K562 (cell line): ENCODE measurements around the gene CBY3. TPM values are rescaled to one million over a fixed set of nuclear protein-coding genes. Genes with fewer than 3 reads are reported as not detected.

ENCODE experiments used
- BMI1 ChIP-seq: fragments of 150-350 bp; IDR thresholded peaks from 2 replicates; pipeline ENCODE4 v1.6.1; 2014; ENCODE audit warnings: low read length
- CLOCK ChIP-seq: fragments of 250-450 bp; sonication (Bioruptor Pico); IDR thresholded peaks from 2 replicates; pipeline ENCODE4 v1.4.0; 2020; ENCODE audit warnings: mild to moderate bottlenecking, moderate library complexity, borderline replicate concordance
- CSDE1 ChIP-seq, 2 experiments: fragments of 450-650 bp; IDR thresholded peaks; 2 replicates each; pipeline ENCODE4 v1.6.1; 2016; ENCODE audit warnings: mild to moderate bottlenecking in 1 of 2
- GABPB1 ChIP-seq: sonication (generic); formaldehyde crosslinking; IDR thresholded peaks from 2 replicates; pipeline ENCODE4 v1.8.0; 2022; ENCODE audit warnings: mild to moderate bottlenecking, missing genetic modification reagents
- HDAC1 ChIP-seq, 2 experiments: fragments of 450-650 bp; IDR thresholded peaks; 2 replicates each; pipeline ENCODE4 v1.6.1; 2016 to 2017; ENCODE audit warnings: inconsistent platforms in 1 of 2, mild to moderate bottlenecking in 1 of 2, moderate library complexity in 1 of 2
- HDAC3 ChIP-seq: fragments of 450-650 bp; IDR thresholded peaks from 2 replicates; pipeline ENCODE4 v1.6.1; 2018; ENCODE audit warnings: borderline replicate concordance, mild to moderate bottlenecking, moderate library complexity; ENCODE audit not compliant: partially characterized antibody
- MYBL2 ChIP-seq, 2 experiments: fragments of 450-650 bp in 1 of 2; sonication (generic) in 1 of 2; formaldehyde crosslinking in 1 of 2; IDR thresholded peaks; 2 replicates each; pipeline versions ENCODE4 v1.6.1 to v1.8.1; 2017 to 2022; ENCODE audit warnings: borderline replicate concordance in 1 of 2, inconsistent platforms in 1 of 2, low read depth in 1 of 2, mild to moderate bottlenecking in 1 of 2, missing genetic modification reagents in 1 of 2, moderate library complexity in 1 of 2
- POLR2H ChIP-seq: IDR thresholded peaks from 2 replicates; pipeline ENCODE4 v1.6.1; 2016; ENCODE audit warnings: missing genetic modification characterization, low read depth, mild to moderate bottlenecking, control low read depth, missing compliant biosample characterization, moderate library complexity
- POLR3G ChIP-seq: IDR thresholded peaks from 2 replicates; pipeline ENCODE4 v1.6.1; 2011; ENCODE audit not compliant: insufficient read length, insufficient replicate concordance; ENCODE audit errors: extremely low read depth
- SMAD1 ChIP-seq: fragments of 150-350 bp; IDR thresholded peaks from 2 replicates; pipeline ENCODE4 v1.6.1; 2014; ENCODE audit warnings: low read length, low read depth; ENCODE audit not compliant: partially characterized antibody
- SMAD3 ChIP-seq: fragments of 450-650 bp; formaldehyde crosslinking; conservative IDR thresholded peaks from 2 replicates; pipeline ENCODE4 v1.4.0; 2020; ENCODE audit warnings: mild to moderate bottlenecking
- THRB ChIP-seq: fragments of 450-650 bp; formaldehyde crosslinking; conservative IDR thresholded peaks from 2 replicates; pipeline ENCODE4 v1.4.0; 2022; ENCODE audit warnings: mild to moderate bottlenecking, missing genetic modification characterization
- ZNF224 ChIP-seq: sonication (generic); formaldehyde crosslinking; IDR thresholded peaks from 2 replicates; pipeline ENCODE4 v1.8.0; 2022; ENCODE audit warnings: mild to moderate bottlenecking, missing genetic modification reagents
- ZNF398 ChIP-seq: fragments of 250-450 bp; sonication (Bioruptor Pico); IDR thresholded peaks from 2 replicates; pipeline ENCODE4 v1.8.0; 2021; ENCODE audit warnings: moderate library complexity, mild to moderate bottlenecking, inconsistent platforms
- polyA plus RNA-seq, 8 experiments: library from polyadenylated mRNA; depleted of rRNA in 4 of 8; stranded (reverse) in 5 of 8; unstranded in 3 of 8; fragments of >200 nt; fragmentation: Nextera tagmentation in 2 of 8; fragmentation: Illumina TruSeq in 1 of 8; extraction: Ambion mirVana in 2 of 8; extraction: Trizol in 1 of 8; gene quantifications; 2 replicates each; pipeline versions ENCODE4 v1.2.1 to v1.2.3, GENCODE V29; 2011 to 2014; ENCODE audit warnings: inconsistent platforms in 1 of 8, missing spikeins in 1 of 8
- total RNA-seq, 7 experiments: library from RNA; depleted of rRNA in 6 of 7; stranded (reverse); fragments of >200 nt in 6 of 7; fragmentation: Illumina TruSeq in 2 of 7; extraction: Trizol in 2 of 7; gene quantifications; 2 replicates each; pipeline versions ENCODE4 v1.2.1 to v1.2.3, GENCODE V29; 2011 to 2021; ENCODE audit warnings: low replicate concordance in 1 of 7
- TF ChIP-seq, protein P1 (sequence below): fragments of 450-650 bp; IDR thresholded peaks from 2 replicates; pipeline ENCODE4 v1.6.1; 2018; ENCODE audit not compliant: partially characterized antibody

Gene CBY3
- total and polyA plus RNA-seq, 9 of the 15 experiments (the other 6 are each of a cell fraction or from before 2014, with no cell fraction given), result not detected

DNA sequence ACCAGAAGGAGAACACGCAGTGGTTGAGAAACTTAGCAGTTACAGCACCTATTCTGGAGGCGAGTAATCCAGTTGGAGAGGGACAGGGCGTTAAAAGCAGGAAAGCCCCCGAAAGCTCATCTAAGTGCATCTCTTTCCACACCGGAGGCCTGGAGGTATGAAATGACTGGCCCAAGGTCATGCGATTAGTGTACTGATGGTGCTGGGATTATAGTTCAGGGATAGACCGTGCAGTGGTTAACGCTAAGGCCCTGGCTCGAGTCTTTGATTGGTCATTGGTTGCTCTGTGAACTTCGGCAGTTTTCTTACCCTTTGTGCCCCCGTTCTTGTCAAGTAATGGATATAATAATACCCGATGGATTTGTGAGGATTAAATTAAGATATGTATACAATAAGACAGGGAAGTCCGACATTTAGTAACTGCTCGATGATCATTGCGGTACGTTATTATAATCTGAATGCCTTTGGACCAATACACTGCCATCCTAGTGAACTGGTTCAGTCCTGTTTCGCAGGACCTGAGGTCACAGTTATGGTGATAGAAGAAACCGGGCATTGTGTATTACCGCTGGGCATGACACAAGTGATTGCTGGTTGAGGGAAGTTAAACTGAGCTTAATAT lies 18.9 kb upstream of the CBY3 start (continued):
- TF ChIP-seq CLOCK, result no peak
- no peak for TF ChIP-seq CSDE1 (IDR thresholded peaks at IDR 0.05)
- TF ChIP-seq BMI1, result no peak
- TF ChIP-seq GABPB1 (CRISPR knock-in tag), result no peak
- no peak for TF ChIP-seq POLR3G
- TF ChIP-seq SMAD3, result no peak
- no peak for TF ChIP-seq HDAC1 (IDR thresholded peaks at IDR 0.05)
- no peak for TF ChIP-seq ZNF224 (CRISPR knock-in tag)
- TF ChIP-seq POLR2H, result peak; percentile 56; the same call in 1 of the 2 replicates
- TF ChIP-seq MYBL2 (IDR thresholded peaks at IDR 0.05; ENCODE audit: low read depth), result no peak
- no peak for TF ChIP-seq MYBL2 (CRISPR knock-in tag; IDR thresholded peaks at IDR 0.05; ENCODE audit: borderline replicate concordance)
- no peak for TF ChIP-seq HDAC3
- TF ChIP-seq THRB (CRISPR knock-in tag), result no peak
- no peak for TF ChIP-seq SMAD1
- no peak for TF ChIP-seq ZNF398 (CRISPR knock-in tag)
- TF ChIP-seq, protein P1, sequence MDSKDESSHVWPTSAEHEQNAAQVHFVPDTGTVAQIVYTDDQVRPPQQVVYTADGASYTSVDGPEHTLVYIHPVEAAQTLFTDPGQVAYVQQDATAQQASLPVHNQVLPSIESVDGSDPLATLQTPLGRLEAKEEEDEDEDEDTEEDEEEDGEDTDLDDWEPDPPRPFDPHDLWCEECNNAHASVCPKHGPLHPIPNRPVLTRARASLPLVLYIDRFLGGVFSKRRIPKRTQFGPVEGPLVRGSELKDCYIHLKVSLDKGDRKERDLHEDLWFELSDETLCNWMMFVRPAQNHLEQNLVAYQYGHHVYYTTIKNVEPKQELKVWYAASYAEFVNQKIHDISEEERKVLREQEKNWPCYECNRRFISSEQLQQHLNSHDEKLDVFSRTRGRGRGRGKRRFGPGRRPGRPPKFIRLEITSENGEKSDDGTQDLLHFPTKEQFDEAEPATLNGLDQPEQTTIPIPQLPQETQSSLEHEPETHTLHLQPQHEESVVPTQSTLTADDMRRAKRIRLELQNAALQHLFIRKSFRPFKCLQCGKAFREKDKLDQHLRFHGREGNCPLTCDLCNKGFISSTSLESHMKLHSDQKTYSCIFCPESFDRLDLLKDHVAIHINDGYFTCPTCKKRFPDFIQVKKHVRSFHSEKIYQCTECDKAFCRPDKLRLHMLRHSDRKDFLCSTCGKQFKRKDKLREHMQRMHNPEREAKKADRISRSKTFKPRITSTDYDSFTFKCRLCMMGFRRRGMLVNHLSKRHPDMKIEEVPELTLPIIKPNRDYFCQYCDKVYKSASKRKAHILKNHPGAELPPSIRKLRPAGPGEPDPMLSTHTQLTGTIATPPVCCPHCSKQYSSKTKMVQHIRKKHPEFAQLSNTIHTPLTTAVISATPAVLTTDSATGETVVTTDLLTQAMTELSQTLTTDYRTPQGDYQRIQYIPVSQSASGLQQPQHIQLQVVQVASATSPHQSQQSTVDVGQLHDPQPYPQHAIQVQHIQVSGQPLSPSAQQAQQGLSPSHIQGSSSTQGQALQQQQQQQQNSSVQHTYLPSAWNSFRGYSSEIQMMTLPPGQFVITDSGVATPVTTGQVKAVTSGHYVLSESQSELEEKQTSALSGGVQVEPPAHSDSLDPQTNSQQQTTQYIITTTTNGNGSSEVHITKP, result peak; percentile 8
